Stimulated activated naive CD8-positive, alpha-beta T cell treated with anti-CD3 and anti-CD28 coated beads, Interleukin-15, Interleukin-2, amounts not matched to agents 100 ng/mL and 50 ng/mL, for 24 hours (primary cell): ENCODE data around the gene RAB3A.
A peak's percentile ranks its signal among the peaks of the same experiment; 100 is the strongest.

Experiments
- H3K27ac Mint-ChIP-seq: one replicate; pipeline ENCODE4 v1.8.0; 2021; ENCODE audit warnings: mild to moderate bottlenecking, mixed read lengths
- H3K27me3 Mint-ChIP-seq: one replicate; pipeline ENCODE4 v1.8.0; 2021; ENCODE audit warnings: mixed read lengths
- H3K36me3 Mint-ChIP-seq: one replicate; pipeline ENCODE4 v1.8.0; 2021; ENCODE audit warnings: low read depth, mixed read lengths
- H3K4me1 Mint-ChIP-seq: one replicate; pipeline ENCODE4 v1.8.0; 2021; ENCODE audit warnings: low read depth, mixed read lengths
- H3K4me3 Mint-ChIP-seq: one replicate; pipeline ENCODE4 v1.8.0; 2021; ENCODE audit warnings: mild to moderate bottlenecking, mixed read lengths
- H3K9me3 Mint-ChIP-seq: one replicate; pipeline ENCODE4 v1.8.0; 2021; ENCODE audit warnings: mixed read lengths

RAB3A gene

GRCh38 chr19:18158467-18158866 lies 45.4 kb downstream of the RAB3A start:
- Mint-ChIP-seq H3K9me3 (no peaks in the 10 kb centered on the region), H3K4me1 (peaks cover 22% of the 10 kb centered on the region), H3K36me3 (peaks cover 10% of the 10 kb centered on the region), H3K27ac (no peak overlapping the region), H3K4me3 (no peak overlapping the region), H3K27me3 (no peaks in the 10 kb centered on the region)

GRCh38 chr19:18157465-18158063 lies 46.3 kb downstream of the RAB3A start:
- Mint-ChIP-seq H3K4me3 (no peak overlapping the region), H3K27ac (no peak overlapping the region), H3K36me3 (peaks cover 4% of the 10 kb centered on the region), H3K27me3 (no peaks in the 10 kb centered on the region), H3K4me1 (peaks cover 22% of the 10 kb centered on the region), H3K9me3 (no peaks in the 10 kb centered on the region)

- Mint-ChIP-seq H3K4me3 (no peak overlapping the region), H3K27ac (no peak overlapping the region), H3K9me3 (no peaks in the 10 kb centered on the region), H3K4me1 (peaks cover 27% of the 10 kb centered on the region), H3K36me3 (peaks cover 4% of the 10 kb centered on the region), H3K27me3 (no peaks in the 10 kb centered on the region)
Measured at GRCh38 chr19:18156841-18157464, 46.9 kb downstream of the RAB3A start.

- Mint-ChIP-seq H3K4me1 (peaks cover 28% of the 10 kb centered on the region), H3K27ac (no peak overlapping the region), H3K4me3 (no peak overlapping the region), H3K27me3 (no peaks in the 10 kb centered on the region), H3K9me3 (no peaks in the 10 kb centered on the region), H3K36me3 (peaks cover 4% of the 10 kb centered on the region)
Measured at GRCh38 chr19:18156268-18156667, 47.6 kb downstream of the RAB3A start.

GRCh38 chr19:18155095-18156087 lies 48.5 kb downstream of the RAB3A start:
- peaks cover 3% of the 10 kb centered on the region for H3K36me3 Mint-ChIP-seq
- H3K4me3 Mint-ChIP-seq = no peak overlapping the region
- H3K27ac Mint-ChIP-seq = no peak overlapping the region
- peaks cover 28% of the 10 kb centered on the region for H3K4me1 Mint-ChIP-seq
- no peaks in the 10 kb centered on the region for H3K9me3 Mint-ChIP-seq
- H3K27me3 Mint-ChIP-seq = no peaks in the 10 kb centered on the region

- H3K36me3 Mint-ChIP-seq = no peaks in the 10 kb centered on the region
- no peaks in the 10 kb centered on the region for H3K27me3 Mint-ChIP-seq
- H3K4me3 Mint-ChIP-seq = peak overlapping the region; percentile 89
- no peaks in the 10 kb centered on the region for H3K9me3 Mint-ChIP-seq
- H3K27ac Mint-ChIP-seq = peak overlapping the region; percentile 81
- peaks cover 26% of the 10 kb centered on the region for H3K4me1 Mint-ChIP-seq
Measured at GRCh38 chr19:18153556-18154134, 50.2 kb downstream of the RAB3A start.

GRCh38 chr19:18152817-18153555 lies 50.9 kb downstream of the RAB3A start, which contains the start of gene PIK3R2:
Gene PIK3R2, plus strand, starts transcription at chr19:18153163. Its CDS starts 2,717 bp downstream, at chr19:18155880.
- H3K9me3 Mint-ChIP-seq = no peaks in the 10 kb centered on the region
- peak within 1 kb of the TSS; percentile 89 for H3K4me3 Mint-ChIP-seq
- no peaks in the 10 kb centered on the region for H3K36me3 Mint-ChIP-seq
- no peaks in the 10 kb centered on the region for H3K27me3 Mint-ChIP-seq
- H3K4me1 Mint-ChIP-seq = peaks cover 26% of the 10 kb centered on the region
- peak within 1 kb of the TSS; percentile 97 for H3K27ac Mint-ChIP-seq

- Mint-ChIP-seq H3K4me3 (peak overlapping the region; percentile 83), H3K4me1 (peaks cover 26% of the 10 kb centered on the region), H3K36me3 (no peaks in the 10 kb centered on the region), H3K27ac (peak overlapping the region; percentile 97), H3K27me3 (no peaks in the 10 kb centered on the region), H3K9me3 (no peaks in the 10 kb centered on the region)
Measured at GRCh38 chr19:18152442-18152816, 51.4 kb downstream of the RAB3A start.

GRCh38 chr19:18150776-18151624 lies 52.8 kb downstream of the RAB3A start:
- Mint-ChIP-seq H3K4me3 (peak overlapping the region; percentile 83), H3K27ac (peak overlapping the region; percentile 97), H3K36me3 (peaks cover 7% of the 10 kb centered on the region), H3K4me1 (peaks cover 26% of the 10 kb centered on the region), H3K9me3 (no peaks in the 10 kb centered on the region), H3K27me3 (no peaks in the 10 kb centered on the region)

GRCh38 chr19:18149596-18149975 lies 54.3 kb downstream of the RAB3A start:
- Mint-ChIP-seq H3K27ac (no peak overlapping the region), H3K4me3 (no peak overlapping the region), H3K9me3 (no peaks in the 10 kb centered on the region), H3K4me1 (peaks cover 25% of the 10 kb centered on the region), H3K27me3 (no peaks in the 10 kb centered on the region), H3K36me3 (peaks cover 14% of the 10 kb centered on the region)

GRCh38 chr19:18147396-18147795 lies 56.4 kb downstream of the RAB3A start:
- Mint-ChIP-seq H3K4me1 (peaks cover 16% of the 10 kb centered on the region), H3K36me3 (peaks cover 19% of the 10 kb centered on the region), H3K4me3 (no peak overlapping the region), H3K27me3 (no peaks in the 10 kb centered on the region), H3K9me3 (no peaks in the 10 kb centered on the region), H3K27ac (no peak overlapping the region)
